PC-9 (cell line): ENCODE data around the gene GPATCH3.

ENCODE experiments used
- CTCF ChIP-seq: fragments of 200-600 bp; sonication (generic); conservative IDR thresholded peaks from 2 replicates; pipeline ENCODE4 v1.6.1; 2017; ENCODE audit warnings: mixed run types, antibody characterized with exemption, mild to moderate bottlenecking, moderate library complexity
- EZH2 ChIP-seq: fragments of 200-600 bp; sonication (generic); IDR thresholded peaks from 2 replicates; pipeline ENCODE4 v1.8.0; 2017; ENCODE audit warnings: antibody characterized with exemption, low read depth

GRCh38 chr1:26913754-26914619, 13.7 kb upstream of the GPATCH3 start, which contains the start of gene NR0B2:
- no peak for TF ChIP-seq CTCF
- no peak for TF ChIP-seq EZH2
